KMS-11 (cell line): ENCODE data around the gene CLDN3.

Source experiments
- H2AFZ ChIP-seq: fragments of 200-600 bp; sonication (generic); 2 replicates; pipeline ENCODE4 v1.6.1; 2016; ENCODE audit warnings: antibody characterized with exemption, mixed run types, low read depth
- H3K27ac ChIP-seq: fragments of 200-600 bp; sonication (generic); 2 replicates; pipeline ENCODE4 v1.6.1; 2016; ENCODE audit warnings: mild to moderate bottlenecking, mixed run types
- H3K27me3 ChIP-seq: fragments of 200-600 bp; sonication (generic); 2 replicates; pipeline ENCODE4 v1.6.1; 2017; ENCODE audit warnings: mild to moderate bottlenecking, low read depth, mixed run types, moderate library complexity; ENCODE audit not compliant: insufficient read depth
- H3K36me3 ChIP-seq: fragments of 200-600 bp; sonication (generic); 2 replicates; pipeline ENCODE4 v1.6.1; 2017; ENCODE audit warnings: mild to moderate bottlenecking, mixed run types; ENCODE audit not compliant: insufficient read depth
- H3K4me1 ChIP-seq: fragments of 200-600 bp; sonication (generic); 2 replicates; pipeline ENCODE4 v1.6.1; 2016; ENCODE audit warnings: mild to moderate bottlenecking, low read depth, mixed run types; ENCODE audit not compliant: poor library complexity, severe bottlenecking
- H3K4me2 ChIP-seq: fragments of 200-600 bp; sonication (generic); 2 replicates; pipeline ENCODE4 v1.7.0; 2016; ENCODE audit warnings: mild to moderate bottlenecking, mixed run types
- H3K4me3 ChIP-seq: fragments of 200-600 bp; sonication (generic); IDR thresholded peaks from 2 replicates; pipeline ENCODE4 v1.6.1; 2017; ENCODE audit warnings: low read depth, low read length, mixed read lengths; ENCODE audit not compliant: insufficient read depth
- H3K79me2 ChIP-seq: fragments of 200-600 bp; sonication (generic); 2 replicates; pipeline ENCODE4 v1.6.1; 2016; ENCODE audit warnings: low read depth, mixed run types; ENCODE audit not compliant: insufficient read depth
- H3K9ac ChIP-seq: fragments of 200-600 bp; sonication (generic); 2 replicates; pipeline ENCODE4 v1.6.1; 2016; ENCODE audit warnings: mild to moderate bottlenecking, mixed run types
- H4K20me1 ChIP-seq: fragments of 200-600 bp; sonication (generic); 2 replicates; pipeline ENCODE4 v1.6.1; 2016; ENCODE audit warnings: mild to moderate bottlenecking, mixed run types; ENCODE audit not compliant: insufficient read depth
- CTCF ChIP-seq: fragments of 200-600 bp; sonication (generic); conservative IDR thresholded peaks from 2 replicates; pipeline ENCODE4 v1.6.1; 2017; ENCODE audit warnings: low read depth, mild to moderate bottlenecking, antibody characterized with exemption, low read length, moderate library complexity, mixed read lengths

The CLDN3 gene

DNA sequence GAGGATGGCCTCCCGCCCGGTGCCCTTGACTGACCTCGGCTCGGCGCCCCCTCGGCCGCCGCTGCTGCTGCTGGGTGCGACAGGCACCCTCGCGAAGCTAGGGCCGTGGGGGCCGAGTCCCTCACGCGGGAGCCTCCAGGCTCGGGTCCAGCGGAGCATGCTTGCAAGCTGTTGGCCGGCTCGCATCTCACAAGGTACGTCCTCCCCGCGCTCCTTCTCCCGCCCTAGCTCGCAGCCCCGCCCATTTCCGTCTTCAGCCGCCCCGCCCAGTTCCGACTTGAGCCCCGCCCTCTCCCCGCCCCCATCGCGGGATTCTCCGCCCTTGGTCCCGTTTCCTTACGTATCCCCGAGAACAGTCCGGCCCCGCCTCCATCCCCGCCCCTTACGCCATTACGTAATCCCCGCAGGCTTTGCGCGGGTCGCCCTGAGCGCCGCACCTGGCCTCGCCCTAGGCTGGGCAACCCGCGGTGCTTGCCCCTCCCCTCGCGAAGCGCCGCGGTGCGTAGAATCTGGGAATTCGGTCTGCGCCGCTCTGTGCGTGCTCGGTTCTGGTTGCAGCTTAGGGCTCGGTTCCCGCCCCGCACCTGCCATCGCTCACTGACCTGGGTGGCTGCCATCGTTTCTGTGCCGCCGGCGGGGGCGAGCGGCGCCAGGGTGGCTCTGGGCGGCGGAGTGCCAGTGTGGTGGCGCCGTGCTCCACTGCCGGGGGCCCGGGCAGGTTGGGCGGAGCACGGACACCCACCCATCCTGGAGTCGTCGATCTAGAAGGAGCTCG, 31.3 kb downstream of the CLDN3 start, which contains the start of gene ABHD11:
Gene ABHD11, minus strand, starts transcription at position 191 of the 775 bp plus-strand sequence. Its CDS starts 32 bp downstream, at position 159.
- Histone ChIP-seq H4K20me1 (peaks cover 4% of the 10 kb centered on the region; the same call in 1 of the 2 replicates), H3K79me2 (peaks cover 15% of the 10 kb centered on the region; the same call in 1 of the 2 replicates), H3K36me3 (no peaks in the 10 kb centered on the region; the same call in 1 of the 2 replicates), H3K27me3 (no peaks in the 10 kb centered on the region), H3K9ac (peak within 1 kb of the TSS; percentile 95), H3K4me1 (peaks cover 64% of the 10 kb centered on the region), H3K4me3 (no peak within 1 kb of the TSS), H3K27ac (peak within 1 kb of the TSS; percentile 94), H3K4me2 (peak within 1 kb of the TSS; percentile 87), H2AFZ (peak within 1 kb of the TSS; percentile 70; the same call in 1 of the 2 replicates)
- no peak for TF ChIP-seq CTCF

GRCh38 chr7:73738220-73738611, 31.9 kb downstream of the CLDN3 start:
- H2AFZ ChIP-seq = peak overlapping the region; percentile 38; the same call in 1 of the 2 replicates
- H3K4me2 ChIP-seq = peak overlapping the region; percentile 87
- peaks cover 58% of the 10 kb centered on the region for H3K4me1 ChIP-seq
- H3K4me3 ChIP-seq = no peak overlapping the region
- TF ChIP-seq CTCF = no peak
- peak overlapping the region; percentile 85 for H3K27ac ChIP-seq
- peaks cover 15% of the 10 kb centered on the region; the same call in 1 of the 2 replicates for H3K79me2 ChIP-seq
- H3K27me3 ChIP-seq = no peaks in the 10 kb centered on the region
- peaks cover 4% of the 10 kb centered on the region; the same call in 1 of the 2 replicates for H4K20me1 ChIP-seq
- peak overlapping the region; percentile 87 for H3K9ac ChIP-seq
- no peaks in the 10 kb centered on the region; the same call in 1 of the 2 replicates for H3K36me3 ChIP-seq

- Histone ChIP-seq H3K27ac (peak overlapping the region; percentile 85; the same call in 1 of the 2 replicates), H3K4me2 (peak overlapping the region; percentile 87), H2AFZ (no peak overlapping the region), H3K4me1 (peaks cover 56% of the 10 kb centered on the region), H3K9ac (peak overlapping the region; percentile 87; the same call in 1 of the 2 replicates), H3K36me3 (no peaks in the 10 kb centered on the region; the same call in 1 of the 2 replicates), H3K4me3 (no peak overlapping the region), H3K79me2 (peaks cover 15% of the 10 kb centered on the region; the same call in 1 of the 2 replicates), H3K27me3 (no peaks in the 10 kb centered on the region), H4K20me1 (peaks cover 4% of the 10 kb centered on the region; the same call in 1 of the 2 replicates)
- no peak for TF ChIP-seq CTCF
These were observed 32.4 kb downstream of the CLDN3 start for GRCh38 chr7:73737491-73738219.

DNA sequence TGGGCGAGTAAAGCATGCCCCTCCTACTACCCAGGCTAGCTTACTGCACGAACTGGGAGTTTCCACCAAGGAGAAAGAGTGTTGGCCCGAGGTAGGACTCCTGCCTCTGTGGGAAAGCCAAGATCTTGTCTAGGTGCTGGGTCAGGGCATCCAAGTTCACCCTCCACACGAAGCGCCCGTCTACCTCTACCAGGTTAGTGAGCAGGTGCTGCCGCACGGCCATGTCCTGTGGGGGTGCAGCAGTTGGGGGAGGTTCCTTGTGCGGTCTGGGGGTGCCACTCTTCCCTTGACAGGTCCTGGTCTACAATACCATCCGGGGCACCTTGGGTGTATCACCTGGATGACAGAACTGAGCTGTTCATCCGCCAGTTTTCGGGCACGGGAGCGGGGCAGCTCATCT, 33.2 kb downstream of the CLDN3 start:
- peaks cover 15% of the 10 kb centered on the region; the same call in 1 of the 2 replicates for H3K79me2 ChIP-seq
- peaks cover 4% of the 10 kb centered on the region; the same call in 1 of the 2 replicates for H4K20me1 ChIP-seq
- H3K36me3 ChIP-seq = no peaks in the 10 kb centered on the region; the same call in 1 of the 2 replicates
- no peak overlapping the region for H3K9ac ChIP-seq
- H2AFZ ChIP-seq = no peak overlapping the region
- H3K27me3 ChIP-seq = no peaks in the 10 kb centered on the region
- H3K4me2 ChIP-seq = no peak overlapping the region
- TF ChIP-seq CTCF = no peak
- H3K27ac ChIP-seq = no peak overlapping the region
- H3K4me1 ChIP-seq = peaks cover 56% of the 10 kb centered on the region
- H3K4me3 ChIP-seq = no peak overlapping the region
